Subcutaneous adipose tissue (tissue), 4 donors: ENCODE measurements around the gene SEMA4A. TPM values are rescaled to one million over a fixed set of nuclear protein-coding genes. Genes with fewer than 3 reads are reported as not detected.

ENCODE experiments used
- total RNA-seq, 4 donors: library from RNA; depleted of rRNA; stranded (reverse); fragments of >200 nt; gene quantifications; one replicate each; pipeline ENCODE4 v1.1.0, GENCODE V29; 2016
- TF ChIP-seq, protein P1 (sequence below): fragments of 450-650 bp; IDR thresholded peaks from one replicate; pipeline ENCODE4 v1.5.1; 2016; ENCODE audit warnings: low read depth, mild to moderate bottlenecking, control low read depth, antibody characterized with exemption, moderate library complexity

The SEMA4A gene
- total RNA-seq, 4 donors from 2014 or later, result 2.6 to 3.4 (median 3.0) TPM

GRCh38 chr1:156128308-156128653 is 25.1 kb upstream of the SEMA4A start:
- TF ChIP-seq, protein P1, sequence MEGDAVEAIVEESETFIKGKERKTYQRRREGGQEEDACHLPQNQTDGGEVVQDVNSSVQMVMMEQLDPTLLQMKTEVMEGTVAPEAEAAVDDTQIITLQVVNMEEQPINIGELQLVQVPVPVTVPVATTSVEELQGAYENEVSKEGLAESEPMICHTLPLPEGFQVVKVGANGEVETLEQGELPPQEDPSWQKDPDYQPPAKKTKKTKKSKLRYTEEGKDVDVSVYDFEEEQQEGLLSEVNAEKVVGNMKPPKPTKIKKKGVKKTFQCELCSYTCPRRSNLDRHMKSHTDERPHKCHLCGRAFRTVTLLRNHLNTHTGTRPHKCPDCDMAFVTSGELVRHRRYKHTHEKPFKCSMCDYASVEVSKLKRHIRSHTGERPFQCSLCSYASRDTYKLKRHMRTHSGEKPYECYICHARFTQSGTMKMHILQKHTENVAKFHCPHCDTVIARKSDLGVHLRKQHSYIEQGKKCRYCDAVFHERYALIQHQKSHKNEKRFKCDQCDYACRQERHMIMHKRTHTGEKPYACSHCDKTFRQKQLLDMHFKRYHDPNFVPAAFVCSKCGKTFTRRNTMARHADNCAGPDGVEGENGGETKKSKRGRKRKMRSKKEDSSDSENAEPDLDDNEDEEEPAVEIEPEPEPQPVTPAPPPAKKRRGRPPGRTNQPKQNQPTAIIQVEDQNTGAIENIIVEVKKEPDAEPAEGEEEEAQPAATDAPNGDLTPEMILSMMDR, result no peak

DNA sequence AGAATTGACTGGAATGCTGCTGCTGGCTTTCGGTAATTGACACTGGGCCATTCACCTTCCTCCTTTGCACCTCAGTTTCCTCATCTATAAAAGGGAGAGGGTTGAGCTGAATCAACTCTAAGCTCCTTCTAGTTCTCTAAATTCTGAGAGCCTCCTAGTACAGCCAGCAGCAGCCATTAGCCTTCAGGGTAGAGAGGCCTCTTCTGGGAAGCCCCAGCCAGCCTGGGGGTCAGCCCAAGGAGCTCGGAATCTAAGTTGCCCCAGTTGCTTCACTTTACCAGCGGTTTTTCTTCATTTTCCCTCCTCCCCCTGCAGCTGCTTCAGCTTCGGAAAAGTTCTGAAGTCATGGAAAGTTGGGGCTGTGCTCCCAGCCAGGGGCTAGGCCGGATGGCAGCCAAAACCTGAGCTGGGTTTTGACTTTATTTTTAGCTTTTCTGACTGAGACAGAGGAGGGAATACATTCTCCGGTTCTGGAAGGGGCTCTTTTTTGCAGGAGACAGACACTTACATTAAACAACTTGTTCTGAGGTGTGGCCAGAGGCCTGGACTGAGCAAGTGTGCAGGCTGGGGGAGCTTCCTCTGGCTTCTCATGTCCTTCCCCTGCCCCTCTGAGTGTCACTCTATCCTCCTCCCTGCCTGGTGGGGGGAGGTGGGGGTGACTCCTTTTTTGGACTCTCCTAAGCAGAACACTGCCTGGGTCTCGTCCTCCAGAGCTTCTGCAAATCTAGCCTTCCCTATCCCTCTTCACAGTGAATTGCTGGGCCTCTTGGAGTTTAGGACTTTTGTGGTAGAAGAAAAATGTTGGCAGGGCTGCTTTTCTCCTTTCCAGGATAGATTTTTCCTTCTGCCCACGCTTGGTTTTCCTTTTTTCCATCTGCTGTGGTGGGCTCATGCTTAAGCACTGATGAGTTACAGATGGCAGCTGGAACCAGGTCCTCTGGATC is 24.5 kb upstream of the SEMA4A start:
- TF ChIP-seq, protein P1, result no peak

- TF ChIP-seq, protein P1, result no peak
Measured at GRCh38 chr1:156129687-156130577, 23.5 kb upstream of the SEMA4A start.

DNA sequence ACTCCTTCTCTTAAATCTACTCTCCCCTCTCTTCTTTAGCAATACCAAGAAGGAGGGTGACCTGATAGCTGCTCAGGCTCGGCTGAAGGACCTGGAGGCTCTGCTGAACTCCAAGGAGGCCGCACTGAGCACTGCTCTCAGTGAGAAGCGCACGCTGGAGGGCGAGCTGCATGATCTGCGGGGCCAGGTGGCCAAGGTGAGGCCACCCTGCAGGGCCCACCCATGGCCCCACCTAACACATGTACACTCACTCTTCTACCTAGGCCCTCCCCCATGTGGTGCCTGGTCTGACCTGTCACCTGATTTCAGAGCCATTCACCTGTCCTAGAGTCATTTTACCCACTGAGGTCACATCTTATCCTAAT is 22.8 kb upstream of the SEMA4A start:
- TF ChIP-seq, protein P1, result no peak

DNA sequence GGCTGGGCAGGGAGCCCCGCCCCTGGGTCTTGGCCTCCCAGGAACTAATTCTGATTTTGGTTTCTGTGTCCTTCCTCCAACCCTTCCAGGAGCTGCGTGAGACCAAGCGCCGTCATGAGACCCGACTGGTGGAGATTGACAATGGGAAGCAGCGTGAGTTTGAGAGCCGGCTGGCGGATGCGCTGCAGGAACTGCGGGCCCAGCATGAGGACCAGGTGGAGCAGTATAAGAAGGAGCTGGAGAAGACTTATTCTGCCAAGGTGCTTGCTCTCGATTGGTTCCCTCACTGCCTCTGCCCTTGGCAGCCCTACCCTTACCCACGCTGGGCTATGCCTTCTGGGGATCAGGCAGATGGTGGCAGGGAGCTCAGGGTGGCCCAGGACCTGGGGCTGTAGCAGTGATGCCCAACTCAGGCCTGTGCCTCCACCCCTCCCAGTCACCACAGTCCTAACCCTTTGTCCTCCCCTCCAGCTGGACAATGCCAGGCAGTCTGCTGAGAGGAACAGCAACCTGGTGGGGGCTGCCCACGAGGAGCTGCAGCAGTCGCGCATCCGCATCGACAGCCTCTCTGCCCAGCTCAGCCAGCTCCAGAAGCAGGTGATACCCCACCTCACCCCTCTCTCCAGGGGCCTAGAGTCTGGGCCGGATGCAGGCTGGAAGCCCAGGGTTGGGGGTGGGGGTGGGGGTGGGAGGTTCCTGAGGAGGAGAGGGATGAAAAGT is 18.5 kb upstream of the SEMA4A start:
- TF ChIP-seq, protein P1, result no peak

DNA sequence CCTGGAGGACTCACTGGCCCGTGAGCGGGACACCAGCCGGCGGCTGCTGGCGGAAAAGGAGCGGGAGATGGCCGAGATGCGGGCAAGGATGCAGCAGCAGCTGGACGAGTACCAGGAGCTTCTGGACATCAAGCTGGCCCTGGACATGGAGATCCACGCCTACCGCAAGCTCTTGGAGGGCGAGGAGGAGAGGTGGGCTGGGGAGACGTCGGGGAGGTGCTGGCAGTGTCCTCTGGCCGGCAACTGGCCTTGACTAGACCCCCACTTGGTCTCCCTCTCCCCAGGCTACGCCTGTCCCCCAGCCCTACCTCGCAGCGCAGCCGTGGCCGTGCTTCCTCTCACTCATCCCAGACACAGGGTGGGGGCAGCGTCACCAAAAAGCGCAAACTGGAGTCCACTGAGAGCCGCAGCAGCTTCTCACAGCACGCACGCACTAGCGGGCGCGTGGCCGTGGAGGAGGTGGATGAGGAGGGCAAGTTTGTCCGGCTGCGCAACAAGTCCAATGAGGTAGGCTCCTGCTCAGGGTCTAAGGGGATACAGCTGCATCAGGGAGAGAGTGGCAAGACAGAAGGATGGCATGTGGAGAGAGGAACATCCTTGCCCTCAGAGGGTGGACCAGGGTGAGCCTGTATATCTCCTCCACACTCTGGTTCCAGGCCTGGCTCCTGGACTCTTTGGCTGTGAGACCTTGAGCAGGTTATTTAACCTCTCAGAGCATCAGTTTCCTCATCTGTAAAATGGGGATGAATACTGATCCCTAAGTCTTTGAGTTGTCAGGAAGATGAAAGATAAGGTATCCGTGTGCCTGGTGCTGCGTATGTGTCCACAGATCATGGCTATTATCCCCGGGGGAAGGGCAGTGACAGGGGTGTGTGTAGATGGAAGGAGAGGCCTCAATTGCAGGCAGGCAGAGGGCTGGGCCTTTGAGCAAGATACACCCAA is 17.2 kb upstream of the SEMA4A start:
- TF ChIP-seq, protein P1, result no peak
